Nephron progenitor cell (in vitro differentiated cells): Measurements from ENCODE around the gene USP21.

ENCODE experiments used
- DNase-seq: peaks from one replicate; pipeline ENCODE4 v3.0.0; 2021
- H3K27ac Mint-ChIP-seq: 2 replicates; pipeline ENCODE4 v1.8.0; 2021; ENCODE audit warnings: mild to moderate bottlenecking, moderate library complexity, mixed read lengths
- H3K27me3 Mint-ChIP-seq: 2 replicates; pipeline ENCODE4 v1.8.0; 2021; ENCODE audit warnings: mild to moderate bottlenecking, low read depth, mixed read lengths; ENCODE audit not compliant: poor library complexity
- H3K36me3 Mint-ChIP-seq: 2 replicates; pipeline ENCODE4 v1.8.0; 2021; ENCODE audit warnings: low read depth, mixed read lengths
- H3K4me1 Mint-ChIP-seq: 2 replicates; pipeline ENCODE4 v1.8.0; 2021; ENCODE audit warnings: mixed read lengths
- H3K4me3 Mint-ChIP-seq: 2 replicates; pipeline ENCODE4 v1.8.0; 2021; ENCODE audit warnings: mild to moderate bottlenecking, moderate library complexity, mixed read lengths
- H3K9me3 Mint-ChIP-seq: 2 replicates; pipeline ENCODE4 v1.8.0; 2021; ENCODE audit warnings: mild to moderate bottlenecking, moderate library complexity, mixed read lengths
- TF ChIP-seq, protein P1 (sequence below): fragments of 200-600 bp; sonication (generic); IDR thresholded peaks from 2 replicates; pipeline ENCODE4 v1.5.0; 2021; ENCODE audit warnings: antibody characterized with exemption

The USP21 gene

DNA sequence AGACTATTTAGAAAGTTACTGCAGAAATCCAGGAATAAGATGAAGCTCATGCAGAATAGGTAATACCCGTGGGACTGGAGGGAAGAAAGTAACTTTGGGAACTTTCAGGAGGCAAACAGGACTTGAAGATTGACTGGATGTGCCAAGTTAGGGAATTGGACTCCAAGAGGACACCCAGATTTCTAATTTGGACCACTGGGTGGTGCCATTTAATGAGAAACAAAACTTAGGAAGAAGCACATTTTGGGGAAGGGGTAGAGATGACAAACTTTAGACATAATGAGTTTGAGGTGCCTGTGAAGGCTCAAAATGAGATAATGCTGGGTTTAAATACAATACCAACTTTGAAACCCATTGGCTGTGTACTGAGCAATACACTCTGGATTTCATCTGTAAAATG lies 21.3 kb downstream of the USP21 start:
- H3K4me1 Mint-ChIP-seq: peaks cover 33% of the 10 kb centered on the region
- H3K4me3 Mint-ChIP-seq: no peak overlapping the region
- H3K27ac Mint-ChIP-seq: no peak overlapping the region
- H3K27me3 Mint-ChIP-seq: peaks cover 12% of the 10 kb centered on the region
- no peaks in the 10 kb centered on the region for H3K36me3 Mint-ChIP-seq
- TF ChIP-seq, protein P1, sequence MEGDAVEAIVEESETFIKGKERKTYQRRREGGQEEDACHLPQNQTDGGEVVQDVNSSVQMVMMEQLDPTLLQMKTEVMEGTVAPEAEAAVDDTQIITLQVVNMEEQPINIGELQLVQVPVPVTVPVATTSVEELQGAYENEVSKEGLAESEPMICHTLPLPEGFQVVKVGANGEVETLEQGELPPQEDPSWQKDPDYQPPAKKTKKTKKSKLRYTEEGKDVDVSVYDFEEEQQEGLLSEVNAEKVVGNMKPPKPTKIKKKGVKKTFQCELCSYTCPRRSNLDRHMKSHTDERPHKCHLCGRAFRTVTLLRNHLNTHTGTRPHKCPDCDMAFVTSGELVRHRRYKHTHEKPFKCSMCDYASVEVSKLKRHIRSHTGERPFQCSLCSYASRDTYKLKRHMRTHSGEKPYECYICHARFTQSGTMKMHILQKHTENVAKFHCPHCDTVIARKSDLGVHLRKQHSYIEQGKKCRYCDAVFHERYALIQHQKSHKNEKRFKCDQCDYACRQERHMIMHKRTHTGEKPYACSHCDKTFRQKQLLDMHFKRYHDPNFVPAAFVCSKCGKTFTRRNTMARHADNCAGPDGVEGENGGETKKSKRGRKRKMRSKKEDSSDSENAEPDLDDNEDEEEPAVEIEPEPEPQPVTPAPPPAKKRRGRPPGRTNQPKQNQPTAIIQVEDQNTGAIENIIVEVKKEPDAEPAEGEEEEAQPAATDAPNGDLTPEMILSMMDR: no peak
- no peak for DNase-seq
- no peaks in the 10 kb centered on the region for H3K9me3 Mint-ChIP-seq

DNA sequence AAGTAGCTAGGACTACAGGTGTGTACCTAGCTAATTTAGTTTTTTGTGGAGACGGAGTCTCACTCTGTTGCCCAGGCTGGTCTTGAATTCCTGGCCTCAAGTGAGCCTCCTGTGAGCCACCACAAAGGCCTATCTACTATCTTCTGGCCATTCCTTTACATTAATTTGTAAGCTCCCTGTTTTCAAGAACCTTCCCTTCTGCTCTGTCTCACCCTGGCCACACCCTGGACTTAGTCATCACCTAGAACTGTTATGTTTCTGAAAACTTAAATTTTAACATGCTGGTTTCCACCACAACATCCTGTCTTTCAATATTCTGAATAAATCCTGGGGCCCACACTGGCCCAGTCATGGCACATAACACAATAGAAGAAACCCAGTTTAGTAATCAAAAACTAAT lies 22.9 kb downstream of the USP21 start:
- Mint-ChIP-seq H3K9me3 (no peaks in the 10 kb centered on the region), H3K4me3 (no peak overlapping the region), H3K27me3 (peaks cover 17% of the 10 kb centered on the region), H3K36me3 (no peaks in the 10 kb centered on the region), H3K27ac (no peak overlapping the region), H3K4me1 (peaks cover 22% of the 10 kb centered on the region)
- TF ChIP-seq, protein P1: no peak
- no peak for DNase-seq

DNA sequence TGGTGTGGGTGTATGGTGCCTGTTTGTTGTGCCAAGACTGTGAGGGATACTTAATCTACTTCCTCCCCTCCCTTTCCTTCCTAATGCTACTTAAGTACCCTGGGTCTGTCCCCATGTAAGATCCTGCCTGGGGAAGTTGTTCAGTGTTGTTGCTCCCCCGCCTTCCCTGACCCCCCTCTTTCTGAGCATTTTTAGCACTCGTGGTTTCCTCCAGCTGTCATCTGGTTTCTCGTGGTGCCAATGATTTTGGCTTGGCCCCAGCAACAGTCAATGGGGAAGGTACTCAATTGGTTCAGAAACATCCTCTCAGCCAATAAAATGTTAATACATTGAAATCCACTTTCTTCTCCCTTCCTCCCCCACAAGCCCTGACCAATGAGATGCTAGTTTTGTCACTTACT lies 26.0 kb downstream of the USP21 start:
- H3K36me3 Mint-ChIP-seq: no peaks in the 10 kb centered on the region
- no peak for DNase-seq
- H3K27me3 Mint-ChIP-seq: peaks cover 28% of the 10 kb centered on the region
- no peak overlapping the region for H3K27ac Mint-ChIP-seq
- TF ChIP-seq, protein P1: no peak
- no peak overlapping the region for H3K4me3 Mint-ChIP-seq
- H3K9me3 Mint-ChIP-seq: no peaks in the 10 kb centered on the region
- H3K4me1 Mint-ChIP-seq: peaks cover 11% of the 10 kb centered on the region

DNA sequence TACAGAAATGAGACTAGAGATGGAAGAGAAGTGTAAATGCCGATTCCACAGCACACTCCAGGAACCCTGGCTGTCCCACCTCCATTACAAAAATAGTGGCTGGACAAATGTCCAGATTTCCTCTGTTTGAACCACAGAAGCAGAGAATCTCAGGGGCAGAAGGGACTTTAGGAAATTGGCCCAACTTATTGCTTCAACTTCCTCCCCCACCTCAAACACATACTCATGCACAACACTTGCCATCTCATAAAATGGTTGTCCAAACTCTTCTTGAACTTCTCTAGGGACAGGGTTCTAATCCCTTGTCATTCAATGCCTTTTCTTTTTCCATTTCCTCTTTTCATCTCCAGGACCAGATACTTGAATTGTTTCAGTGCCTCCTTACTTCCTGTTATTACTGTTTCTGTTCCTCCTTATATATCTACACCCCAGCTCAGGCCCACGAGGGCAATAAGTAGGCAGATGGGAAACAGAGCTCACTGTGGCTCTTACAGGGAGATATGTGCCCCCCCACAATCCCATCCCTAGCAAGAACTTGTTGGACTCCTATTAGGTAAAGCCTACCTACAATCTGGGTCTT lies 26.5 kb downstream of the USP21 start:
- no peak for DNase-seq
- TF ChIP-seq, protein P1: no peak
- peaks cover 28% of the 10 kb centered on the region for H3K27me3 Mint-ChIP-seq
- H3K27ac Mint-ChIP-seq: no peak overlapping the region
- H3K4me3 Mint-ChIP-seq: no peak overlapping the region
- no peaks in the 10 kb centered on the region for H3K36me3 Mint-ChIP-seq
- H3K4me1 Mint-ChIP-seq: peaks cover 11% of the 10 kb centered on the region
- H3K9me3 Mint-ChIP-seq: no peaks in the 10 kb centered on the region

DNA sequence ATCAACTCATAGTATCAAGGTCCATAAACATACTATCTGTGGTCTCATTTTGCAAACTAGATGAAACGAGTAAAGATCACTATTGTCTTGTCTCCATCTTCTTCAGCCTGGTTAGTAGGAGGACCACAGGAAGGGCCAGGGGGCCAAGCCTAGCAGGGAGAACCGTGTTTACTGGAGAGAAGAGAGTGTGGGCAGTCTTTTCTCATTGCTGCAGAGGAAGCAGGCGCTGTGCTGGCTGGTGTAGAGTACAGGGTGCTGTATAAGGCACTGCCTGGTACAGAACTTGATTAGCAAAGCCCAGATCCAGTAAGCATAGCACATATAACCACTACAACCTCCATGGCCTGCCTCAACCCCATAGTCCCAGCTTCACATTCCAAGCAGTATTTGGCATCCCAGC lies 28.0 kb downstream of the USP21 start:
- Mint-ChIP-seq H3K27ac (no peak overlapping the region), H3K4me3 (no peak overlapping the region), H3K27me3 (peaks cover 24% of the 10 kb centered on the region), H3K36me3 (no peaks in the 10 kb centered on the region), H3K4me1 (peaks cover 11% of the 10 kb centered on the region), H3K9me3 (no peaks in the 10 kb centered on the region)
- TF ChIP-seq, protein P1: no peak
- DNase-seq: no peak

DNA sequence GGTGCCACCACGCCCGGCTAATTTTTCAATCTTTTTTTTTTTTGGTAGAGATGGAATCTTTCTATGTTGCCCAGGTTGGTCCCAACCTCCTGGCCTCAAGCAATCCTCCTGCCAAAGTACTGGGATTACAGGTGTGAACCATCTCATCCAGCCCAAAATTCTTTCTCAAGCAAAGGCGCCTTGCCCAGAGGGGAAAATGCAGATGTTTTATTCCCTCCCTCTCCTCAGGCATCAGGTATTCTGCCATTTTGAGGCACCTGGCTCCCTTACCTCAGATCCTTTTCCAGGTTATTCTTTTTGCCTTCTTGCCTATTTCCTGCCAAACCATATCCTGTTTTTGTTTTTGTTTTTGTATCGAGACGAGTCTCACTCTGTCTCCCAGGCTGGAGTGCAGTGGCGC lies 29.1 kb downstream of the USP21 start:
- H3K27ac Mint-ChIP-seq: no peak overlapping the region
- TF ChIP-seq, protein P1: no peak
- DNase-seq: no peak
- H3K27me3 Mint-ChIP-seq: peaks cover 19% of the 10 kb centered on the region
- H3K9me3 Mint-ChIP-seq: no peaks in the 10 kb centered on the region
- H3K4me3 Mint-ChIP-seq: no peak overlapping the region
- peaks cover 18% of the 10 kb centered on the region for H3K4me1 Mint-ChIP-seq
- H3K36me3 Mint-ChIP-seq: peaks cover 4% of the 10 kb centered on the region
